ENCODE results near the gene TUSC2. TPM values are rescaled to one million over a fixed set of nuclear protein-coding genes. Genes with fewer than 3 reads are reported as not detected.

Gene TUSC2
- total and polyA plus RNA-seq, 2 donors = 4.5 to 48.5 TPM

DNA sequence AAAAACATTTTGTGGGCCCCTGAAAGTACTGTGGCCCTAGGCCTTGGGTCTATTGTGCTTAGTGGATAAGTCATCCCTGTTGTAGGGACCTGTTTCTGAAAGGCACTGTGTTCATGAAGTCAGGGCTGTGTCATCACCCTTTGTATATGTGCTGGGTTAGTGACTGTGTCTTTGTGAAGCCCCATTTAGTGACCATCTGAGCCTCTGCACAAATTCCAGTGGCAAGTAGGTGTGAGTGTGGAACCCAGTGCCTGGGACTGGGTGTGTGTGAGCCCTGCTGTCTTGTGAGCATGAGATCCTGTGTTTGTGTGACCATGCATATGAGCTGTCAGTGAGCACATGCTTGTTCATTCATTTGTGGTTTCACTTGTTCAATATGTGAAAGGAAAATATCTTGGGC, 23.4 kb downstream of the TUSC2 start:
- no peaks in the 10 kb centered on the region for H3K4me1 ChIP-seq (ENCODE audit: insufficient read depth)
- H3K27ac ChIP-seq (ENCODE audit: low read depth) = no peak overlapping the region
- no peak for DNase-seq (ENCODE audit: extremely low spot score)
- H3K36me3 ChIP-seq (ENCODE audit: insufficient read depth) = no peaks in the 10 kb centered on the region
- H3K4me3 ChIP-seq (ENCODE audit: low read depth, low read length) = no peak overlapping the region

DNA sequence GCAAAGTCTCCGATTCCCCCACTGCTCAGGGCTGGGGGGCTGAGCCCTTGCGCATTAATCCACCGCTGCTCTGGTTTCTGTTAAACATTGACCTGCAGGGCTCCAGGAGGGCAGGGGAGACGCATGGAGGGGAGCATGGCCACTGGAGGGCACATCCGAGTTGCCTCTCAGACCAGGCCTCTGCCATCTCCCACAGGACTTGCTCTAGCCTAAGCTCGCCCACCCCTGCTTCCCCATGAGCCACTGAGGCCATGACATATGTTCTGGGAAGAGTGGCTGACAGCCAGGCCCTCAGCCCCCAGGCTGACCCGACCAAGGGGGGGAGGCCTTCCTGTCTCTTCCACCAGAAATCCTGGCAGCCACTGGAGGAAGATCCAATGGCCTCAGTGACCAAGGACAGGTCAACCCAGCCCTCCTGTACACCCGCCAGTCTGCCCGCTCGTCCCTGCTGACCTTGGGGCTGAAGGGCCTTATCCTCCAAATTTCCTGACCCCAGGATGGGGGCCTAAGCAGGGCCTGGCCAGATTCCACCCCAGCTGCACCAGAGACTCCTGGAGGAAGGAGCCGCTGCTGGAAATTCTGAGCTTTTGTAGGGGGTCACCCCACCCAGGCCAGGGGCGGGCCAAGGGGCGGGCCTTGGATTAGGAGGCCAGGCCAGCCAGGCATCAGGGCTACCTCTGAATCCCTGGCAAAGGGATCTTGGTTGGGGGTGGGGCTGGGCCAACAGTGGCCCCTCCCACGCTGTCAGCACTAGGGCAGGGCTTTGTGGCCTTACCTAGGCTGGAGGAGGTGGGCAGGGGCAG, 24.8 kb downstream of the TUSC2 start, which contains the start of gene HYAL1:
TSS of gene HYAL1 (minus strand) at position 562 of the 803 bp plus-strand sequence. CDS start 618 bp downstream, outside the sequence.
- no peak within 1 kb of the TSS for H3K27ac ChIP-seq (ENCODE audit: low read depth)
- WGBS = 56% methylated on average over 14 of the region's 14 CpGs
- H3K4me1 ChIP-seq (ENCODE audit: insufficient read depth) = no peaks in the 10 kb centered on the region
- DNase-seq (ENCODE audit: extremely low spot score) = no peak
- no peaks in the 10 kb centered on the region for H3K36me3 ChIP-seq (ENCODE audit: insufficient read depth)
- H3K4me3 ChIP-seq (ENCODE audit: low read depth, low read length) = no peak within 1 kb of the TSS

DNA sequence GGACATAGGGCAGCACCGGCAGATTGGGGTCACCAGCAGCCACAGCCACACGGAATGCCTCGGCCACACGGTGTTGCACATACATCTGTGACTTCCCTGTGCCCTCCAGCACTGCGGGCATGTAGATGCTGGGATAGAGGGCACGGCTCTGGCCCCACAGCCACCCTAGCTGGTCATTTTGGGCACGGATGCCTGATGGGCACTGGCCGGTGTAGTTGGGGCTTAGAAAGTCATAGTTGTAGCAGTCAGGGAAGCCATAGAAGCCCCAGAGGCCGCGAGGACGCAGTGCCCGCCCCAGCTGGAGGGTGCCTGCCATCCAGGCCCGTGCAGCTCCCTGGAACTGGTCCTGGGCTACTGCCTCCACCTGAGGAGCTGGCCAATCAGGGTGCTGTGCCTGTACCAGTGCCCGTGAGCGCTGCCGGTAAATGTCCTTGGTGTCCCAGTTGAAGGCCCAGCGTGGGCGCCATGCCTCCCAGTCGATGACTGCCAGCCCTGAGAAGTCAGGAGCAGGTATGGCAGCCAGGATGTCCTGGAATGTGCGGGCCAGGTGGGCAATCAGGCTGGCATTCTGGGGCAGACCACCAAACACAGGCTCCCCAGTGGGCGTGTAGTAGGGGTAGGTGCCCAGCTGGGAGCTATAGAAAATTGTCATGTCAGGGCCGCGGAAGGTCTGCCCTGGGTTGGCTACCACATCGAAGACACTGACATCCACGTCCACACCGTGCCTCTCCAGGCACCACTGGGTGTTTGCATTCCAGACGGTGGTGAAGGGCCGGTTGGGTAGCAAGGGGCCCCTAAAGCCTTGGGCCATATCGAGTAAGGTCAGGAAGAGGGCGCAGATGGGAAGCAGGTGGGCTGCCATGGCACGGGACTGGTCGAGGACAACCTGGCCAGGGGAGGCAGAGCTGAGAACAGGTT, 25.7 kb downstream of the TUSC2 start:
- H3K4me3 ChIP-seq (ENCODE audit: low read depth, low read length) = no peak overlapping the region
- H3K36me3 ChIP-seq (ENCODE audit: insufficient read depth) = no peaks in the 10 kb centered on the region
- DNase-seq (ENCODE audit: extremely low spot score) = no peak
- H3K27ac ChIP-seq (ENCODE audit: low read depth) = no peak overlapping the region
- H3K4me1 ChIP-seq (ENCODE audit: insufficient read depth) = no peaks in the 10 kb centered on the region
- 88% methylated on average over 32 of the region's 32 CpGs for WGBS

DNA sequence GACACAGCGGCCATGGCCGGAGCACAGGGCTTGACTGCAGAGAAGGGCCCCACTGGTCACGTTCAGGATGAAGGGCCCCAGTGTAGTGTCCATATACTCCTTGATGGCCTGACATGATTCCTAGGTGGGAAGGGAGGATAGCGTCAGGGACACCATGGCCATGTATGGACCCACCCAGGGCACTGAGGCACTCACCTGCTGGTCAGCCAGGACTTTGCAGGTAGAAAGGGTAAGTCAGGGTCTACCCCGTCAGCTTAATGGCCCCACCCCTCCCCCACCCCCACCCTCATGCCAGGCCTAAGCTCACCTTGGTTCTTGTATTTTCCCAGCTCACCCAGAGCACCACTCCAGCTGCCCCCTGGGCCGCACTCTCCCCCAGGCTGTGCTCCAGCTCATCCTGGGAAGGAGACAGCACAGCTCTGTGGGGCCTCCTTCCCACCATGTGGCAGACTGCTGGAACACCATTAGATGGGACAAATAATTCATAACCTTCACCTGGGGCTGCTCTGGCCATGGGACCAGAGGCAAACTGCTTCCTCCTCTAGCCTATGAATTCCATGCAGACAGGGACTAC, 27.3 kb downstream of the TUSC2 start:
- no peaks in the 10 kb centered on the region for H3K36me3 ChIP-seq (ENCODE audit: insufficient read depth)
- no peaks in the 10 kb centered on the region for H3K4me1 ChIP-seq (ENCODE audit: insufficient read depth)
- H3K27ac ChIP-seq (ENCODE audit: low read depth) = no peak overlapping the region
- no peak for DNase-seq (ENCODE audit: extremely low spot score)
- no peak overlapping the region for H3K4me3 ChIP-seq (ENCODE audit: low read depth, low read length)
- 83% methylated on average over 6 of the region's 6 CpGs for WGBS

DNA sequence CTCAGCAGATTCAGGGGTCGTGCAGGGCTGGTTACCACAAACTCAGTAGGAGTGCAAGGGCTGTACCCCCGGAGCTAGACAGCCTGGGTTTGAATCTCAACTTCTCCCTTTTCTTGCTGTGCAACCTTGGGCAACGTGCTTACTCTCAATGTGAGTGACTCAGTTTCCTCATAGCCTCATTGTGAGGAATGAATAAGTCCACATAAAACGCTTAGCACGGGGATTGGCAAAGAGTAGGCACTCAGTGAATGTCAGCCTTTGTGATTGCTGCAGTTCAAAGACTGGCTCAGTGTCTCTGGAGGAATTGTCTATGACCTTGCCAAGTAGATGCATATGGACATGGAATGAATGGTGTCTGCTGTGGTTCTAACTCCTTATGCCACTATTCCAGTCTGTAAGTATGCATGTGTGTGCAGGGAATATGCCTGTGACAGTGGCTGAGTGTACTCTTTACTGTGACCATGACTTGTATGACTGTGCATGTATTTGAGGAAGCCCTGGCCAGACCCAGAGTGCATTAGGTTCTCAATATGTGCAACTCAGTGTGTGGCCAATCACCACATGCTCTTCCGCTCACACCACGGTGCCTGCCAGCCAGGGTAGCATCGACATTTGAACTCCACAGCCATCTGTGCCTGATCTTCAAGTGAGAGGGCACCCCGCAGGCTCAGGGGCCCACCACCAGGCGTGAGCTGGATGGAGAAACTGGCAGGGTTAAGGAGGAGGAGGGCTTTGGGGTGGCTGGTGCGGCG, 27.9 kb downstream of the TUSC2 start:
- DNase-seq (ENCODE audit: extremely low spot score) = no peak
- H3K4me1 ChIP-seq (ENCODE audit: insufficient read depth) = no peaks in the 10 kb centered on the region
- 49% methylated on average over 12 of the region's 12 CpGs for WGBS

DNA sequence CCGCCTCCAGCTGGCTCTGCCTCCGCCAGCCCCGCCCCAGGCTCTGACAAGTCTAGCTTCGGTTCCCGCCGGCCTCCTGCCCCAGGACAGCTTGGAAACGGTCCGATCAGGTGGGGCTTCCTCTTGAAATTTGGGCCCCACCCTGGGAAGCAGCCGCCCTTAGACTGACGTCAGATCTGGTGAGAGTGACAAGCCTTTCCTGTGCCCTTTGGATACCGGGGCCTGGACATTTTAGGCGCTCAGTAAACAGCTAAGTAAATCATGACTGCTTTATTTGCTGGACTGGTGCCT, 28.4 kb downstream of the TUSC2 start:
- no peak for DNase-seq (ENCODE audit: extremely low spot score)
- no peaks in the 10 kb centered on the region for H3K4me1 ChIP-seq (ENCODE audit: insufficient read depth)
- WGBS = under 1% methylated on average over 12 of the region's 12 CpGs

More for the DNA sequence above, 27.9 kb downstream of the TUSC2 start:
- peak overlapping the region; percentile 34 for H3K4me3 ChIP-seq (ENCODE audit: low read depth, low read length)
- peak overlapping the region; percentile 55 for H3K27ac ChIP-seq (ENCODE audit: low read depth)
- H3K36me3 ChIP-seq (ENCODE audit: insufficient read depth) = no peaks in the 10 kb centered on the region

DNA sequence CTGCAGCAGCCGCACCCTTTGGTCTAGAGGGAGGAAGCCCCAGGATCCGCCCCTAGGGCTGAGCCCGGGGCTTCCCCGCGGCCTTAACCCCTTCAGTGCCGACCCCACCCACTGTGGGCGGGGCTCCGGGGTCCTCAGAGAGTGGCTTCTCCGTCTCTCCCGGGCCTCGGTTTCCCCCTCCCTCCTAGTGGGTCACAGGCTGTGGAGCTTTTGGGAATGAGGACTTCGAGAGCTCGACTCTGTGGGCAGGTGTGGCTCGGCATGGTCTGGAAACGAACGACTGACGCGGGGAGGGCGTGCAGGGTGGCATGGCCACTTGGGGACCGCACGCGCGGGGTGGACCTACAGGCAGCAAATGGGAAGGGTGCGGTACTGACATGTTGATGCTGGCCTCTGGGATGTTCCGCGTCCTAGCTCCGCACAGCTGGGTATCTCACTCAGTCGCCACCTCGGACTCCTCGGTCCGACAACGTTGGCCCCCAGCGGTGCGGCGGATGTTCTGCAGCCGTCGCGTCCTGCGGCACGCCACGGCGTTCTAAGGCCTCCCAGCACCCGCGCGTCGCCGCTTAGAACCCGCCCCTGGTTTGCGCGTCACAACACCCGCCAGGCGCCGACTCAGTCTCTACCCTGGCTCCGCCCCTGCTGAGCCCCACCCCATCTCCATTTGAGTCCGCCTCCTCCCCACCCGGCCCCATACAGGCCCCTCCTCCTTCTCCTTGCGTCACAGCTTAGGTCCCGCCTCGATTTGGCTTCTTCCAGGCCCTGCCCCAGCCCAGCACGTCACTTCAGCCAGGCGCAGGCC, 29.0 kb downstream of the TUSC2 start, which contains the start of the genes HYAL3 and NAA80:
TSS of gene HYAL3 (minus strand) at position 570 of the 802 bp plus-strand sequence. CDS start 3,803 bp downstream, outside the sequence.
TSS of gene NAA80 (minus strand) at position 570 of the 802 bp plus-strand sequence. CDS start 1,942 bp downstream, outside the sequence.
- Histone ChIP-seq H3K4me3 (ENCODE audit: low read depth, low read length) (peak within 1 kb of the TSS; percentile 52), H3K4me1 (ENCODE audit: insufficient read depth) (no peaks in the 10 kb centered on the region), H3K36me3 (ENCODE audit: insufficient read depth) (no peaks in the 10 kb centered on the region), H3K27ac (ENCODE audit: low read depth) (peak within 1 kb of the TSS; percentile 82)
- DNase-seq (ENCODE audit: extremely low spot score) = peak; percentile 98
- under 1% methylated on average over 61 of the region's 61 CpGs for WGBS

More for the DNA sequence above, 28.4 kb downstream of the TUSC2 start:
- H3K36me3 ChIP-seq (ENCODE audit: insufficient read depth) = no peaks in the 10 kb centered on the region
- H3K4me3 ChIP-seq (ENCODE audit: low read depth, low read length) = peak overlapping the region; percentile 34
- H3K27ac ChIP-seq (ENCODE audit: low read depth) = peak overlapping the region; percentile 55

DNA sequence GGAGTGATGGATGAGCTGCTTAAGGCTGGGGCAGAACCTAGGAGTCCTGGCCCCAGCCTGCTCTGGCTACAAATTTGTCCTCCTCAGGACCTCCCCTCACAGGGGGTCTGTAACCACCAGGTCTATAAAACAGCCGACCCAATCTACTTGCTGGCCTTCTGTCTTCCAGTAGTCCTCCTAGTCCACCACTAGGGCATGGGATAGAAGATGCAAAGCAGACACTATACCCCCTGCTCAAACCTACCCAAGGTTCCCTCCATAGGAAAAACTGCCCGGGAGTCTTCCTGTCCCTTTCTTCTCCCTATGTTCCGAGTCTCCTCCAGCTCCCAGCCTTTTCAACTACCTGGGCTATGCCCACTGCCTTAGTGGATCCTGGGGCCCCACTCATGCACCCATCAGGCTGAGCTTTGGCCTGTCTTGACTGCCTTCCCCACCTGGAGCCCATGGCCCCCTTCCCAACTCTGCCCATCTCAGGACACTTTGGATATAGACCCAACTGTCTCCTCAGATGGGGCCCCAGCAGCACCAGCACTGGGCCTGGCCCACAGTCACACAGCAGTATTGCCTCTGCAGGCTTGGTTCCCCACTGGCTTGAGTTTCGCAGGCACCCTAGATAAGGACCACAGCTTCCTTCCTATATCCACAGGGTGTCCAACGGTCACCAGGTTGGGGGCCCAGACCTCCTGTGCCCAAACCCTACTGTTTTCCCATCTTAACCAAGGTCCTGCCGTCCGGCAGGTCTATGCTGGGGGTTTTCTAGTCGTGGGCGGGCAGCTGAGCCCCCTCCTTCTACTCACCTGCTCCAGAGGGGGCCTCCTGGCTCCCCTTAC, 29.9 kb downstream of the TUSC2 start:
- H3K4me1 ChIP-seq (ENCODE audit: insufficient read depth) = no peaks in the 10 kb centered on the region
- no peak for DNase-seq (ENCODE audit: extremely low spot score)
- no peaks in the 10 kb centered on the region for H3K36me3 ChIP-seq (ENCODE audit: insufficient read depth)
- WGBS = 45% methylated on average over 9 of the region's 9 CpGs
- H3K4me3 ChIP-seq (ENCODE audit: low read depth, low read length) = peak overlapping the region; percentile 52
- H3K27ac ChIP-seq (ENCODE audit: low read depth) = peak overlapping the region; percentile 82

DNA sequence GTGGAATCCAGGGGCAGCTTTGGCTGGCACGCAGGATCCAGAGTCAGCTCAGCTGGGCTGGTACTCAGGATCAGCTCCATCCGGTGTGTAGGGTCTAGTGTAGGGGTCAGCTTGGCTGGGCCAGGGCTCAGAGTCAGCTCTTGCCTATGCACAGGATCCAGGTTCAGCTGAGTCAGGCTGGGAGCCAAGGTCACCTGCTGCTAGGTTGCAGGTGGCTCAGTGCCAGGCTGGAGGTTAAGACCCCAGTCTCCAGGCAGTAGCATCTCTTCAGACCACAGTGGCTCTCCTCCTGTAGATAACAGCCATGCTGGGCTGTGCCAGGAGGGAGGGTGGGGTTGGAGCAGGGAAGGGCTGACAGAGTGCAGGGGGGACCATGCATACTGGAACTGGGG, 30.6 kb downstream of the TUSC2 start:
- no peaks in the 10 kb centered on the region for H3K36me3 ChIP-seq (ENCODE audit: insufficient read depth)
- no peak overlapping the region for H3K4me3 ChIP-seq (ENCODE audit: low read depth, low read length)
- H3K27ac ChIP-seq (ENCODE audit: low read depth) = no peak overlapping the region
- 87% methylated on average over 2 of the region's 2 CpGs for WGBS
- H3K4me1 ChIP-seq (ENCODE audit: insufficient read depth) = no peaks in the 10 kb centered on the region
- DNase-seq (ENCODE audit: extremely low spot score) = no peak

DNA sequence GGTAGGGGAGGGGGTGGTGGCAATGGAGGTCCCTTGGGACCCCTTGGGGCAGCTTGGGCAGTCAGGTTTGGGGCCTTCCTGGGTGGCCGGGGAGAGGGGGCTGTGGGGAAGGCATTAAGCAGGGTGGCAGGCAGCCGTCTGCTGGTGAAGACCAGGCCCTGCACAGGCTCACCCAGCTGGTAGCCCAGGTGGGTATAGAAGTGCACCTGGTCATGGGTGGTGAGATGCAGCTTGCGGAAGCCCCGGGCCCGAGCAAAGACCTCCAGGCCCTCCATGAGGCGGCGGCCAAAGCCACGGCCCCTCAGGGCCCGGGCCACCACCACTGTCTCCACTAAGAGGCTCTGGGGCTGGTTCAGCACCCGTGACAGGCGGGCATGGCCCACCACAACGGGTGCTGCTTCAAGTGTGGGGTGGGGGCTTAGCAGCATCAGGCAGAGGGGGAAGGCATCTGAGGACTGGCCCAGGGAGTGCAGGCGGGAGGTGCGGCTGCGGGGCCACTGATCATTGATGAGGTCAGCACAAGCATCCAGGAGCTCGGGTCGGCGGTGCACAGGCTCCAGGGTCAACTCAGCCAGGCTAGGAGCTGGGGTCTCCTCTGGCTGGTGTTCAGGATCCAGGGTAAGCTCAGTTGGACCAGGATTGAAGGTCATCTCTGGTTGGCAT, 31.2 kb downstream of the TUSC2 start:
- WGBS = 92% methylated on average over 18 of the region's 18 CpGs
- no peaks in the 10 kb centered on the region for H3K4me1 ChIP-seq (ENCODE audit: insufficient read depth)
- no peak for DNase-seq (ENCODE audit: extremely low spot score)
- H3K36me3 ChIP-seq (ENCODE audit: insufficient read depth) = no peaks in the 10 kb centered on the region
- no peak overlapping the region for H3K4me3 ChIP-seq (ENCODE audit: low read depth, low read length)
- no peak overlapping the region for H3K27ac ChIP-seq (ENCODE audit: low read depth)

DNA sequence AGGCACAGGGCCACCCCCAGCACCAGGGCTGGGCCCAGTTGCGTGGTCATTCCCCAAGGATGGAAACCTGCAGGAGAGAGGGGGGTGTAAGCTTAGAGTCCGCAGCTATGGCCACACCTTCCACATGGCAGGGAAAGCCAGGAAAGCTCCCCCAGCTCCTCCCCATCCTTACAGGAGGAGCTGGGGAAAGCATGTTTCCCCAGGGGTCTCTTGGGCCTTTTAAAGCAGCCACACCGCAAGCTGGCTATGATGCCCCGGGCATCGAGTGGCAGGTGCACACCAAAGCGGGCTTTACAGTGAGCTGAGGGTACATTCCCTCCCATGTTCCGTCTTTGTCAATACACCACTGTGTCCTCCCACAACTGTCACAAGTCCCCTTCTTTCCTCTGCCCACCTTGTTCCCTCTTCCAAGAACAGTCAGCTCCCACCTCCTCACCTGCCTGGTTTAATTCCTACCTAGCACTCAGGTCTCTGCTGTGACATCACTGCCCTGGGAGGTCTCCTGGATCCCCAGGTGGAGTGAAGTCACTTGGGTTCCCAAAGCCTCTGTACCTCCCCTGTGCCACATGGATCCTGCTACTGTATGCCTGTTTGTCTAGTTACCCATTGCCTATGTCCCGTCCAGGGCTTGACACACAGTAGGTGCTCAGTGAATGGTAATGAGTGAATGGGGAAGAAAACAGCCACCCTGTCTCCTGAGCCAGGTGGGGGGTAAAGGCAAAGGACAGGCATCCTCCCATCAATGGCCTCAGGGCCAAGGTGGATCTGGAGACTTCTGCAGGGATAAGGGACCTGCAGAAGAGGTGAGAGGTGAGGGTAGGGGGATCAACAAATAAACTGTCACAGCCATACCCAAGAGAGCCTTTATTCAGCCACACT, 32.2 kb downstream of the TUSC2 start:
- no peaks in the 10 kb centered on the region for H3K4me1 ChIP-seq (ENCODE audit: insufficient read depth)
- H3K4me3 ChIP-seq (ENCODE audit: low read depth, low read length) = no peak overlapping the region
- WGBS = 83% methylated on average over 8 of the region's 8 CpGs
- no peak for DNase-seq (ENCODE audit: extremely low spot score)
- H3K27ac ChIP-seq (ENCODE audit: low read depth) = no peak overlapping the region
- H3K36me3 ChIP-seq (ENCODE audit: insufficient read depth) = no peaks in the 10 kb centered on the region

Data from urinary bladder (tissue), 4 donors.